Measurements from ENCODE around the gene PTPRCAP.

- TF ChIP-seq, protein P1, sequence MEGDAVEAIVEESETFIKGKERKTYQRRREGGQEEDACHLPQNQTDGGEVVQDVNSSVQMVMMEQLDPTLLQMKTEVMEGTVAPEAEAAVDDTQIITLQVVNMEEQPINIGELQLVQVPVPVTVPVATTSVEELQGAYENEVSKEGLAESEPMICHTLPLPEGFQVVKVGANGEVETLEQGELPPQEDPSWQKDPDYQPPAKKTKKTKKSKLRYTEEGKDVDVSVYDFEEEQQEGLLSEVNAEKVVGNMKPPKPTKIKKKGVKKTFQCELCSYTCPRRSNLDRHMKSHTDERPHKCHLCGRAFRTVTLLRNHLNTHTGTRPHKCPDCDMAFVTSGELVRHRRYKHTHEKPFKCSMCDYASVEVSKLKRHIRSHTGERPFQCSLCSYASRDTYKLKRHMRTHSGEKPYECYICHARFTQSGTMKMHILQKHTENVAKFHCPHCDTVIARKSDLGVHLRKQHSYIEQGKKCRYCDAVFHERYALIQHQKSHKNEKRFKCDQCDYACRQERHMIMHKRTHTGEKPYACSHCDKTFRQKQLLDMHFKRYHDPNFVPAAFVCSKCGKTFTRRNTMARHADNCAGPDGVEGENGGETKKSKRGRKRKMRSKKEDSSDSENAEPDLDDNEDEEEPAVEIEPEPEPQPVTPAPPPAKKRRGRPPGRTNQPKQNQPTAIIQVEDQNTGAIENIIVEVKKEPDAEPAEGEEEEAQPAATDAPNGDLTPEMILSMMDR (IDR thresholded peaks at IDR 0.05) = no peak
- no peak for TF ChIP-seq POLR2A (IDR thresholded peaks at IDR 0.05)
Observed at GRCh38 chr11:67434395-67434881, 3.0 kb downstream of the PTPRCAP start.

All from transverse colon (tissue), 3 donors.